H1 (cell line): Measurements from ENCODE around the gene EPB41L5. TPM values are rescaled to one million over a fixed set of nuclear protein-coding genes. Genes with fewer than 3 reads are reported as not detected.

Experiments used
- CTCF ChIA-PET: fragments of 300-600 bp; sonication (Branson Sonifier 250); formaldehyde crosslinking; loops from one replicate; lab custom pipeline; 2021; ENCODE audit not compliant: partially characterized antibody; lab: Charles Lee
- POLR2A ChIA-PET: fragments of 300-600 bp; sonication (Branson Sonifier 250); formaldehyde crosslinking; loops from one replicate; lab custom pipeline; 2021; ENCODE audit warnings: inconsistent platforms; ENCODE audit not compliant: partially characterized antibody; lab: Charles Lee
- DNase-seq, 2 experiments: peaks; one replicate each; pipeline versions ENCODE4 v3.0.0 to v3.0.0-alpha.2; 2010 to 2022; ENCODE audit warnings: low spot score in 2 of 2, low read depth in 1 of 2, mixed read lengths in 1 of 2
- FAIRE-seq: peaks from 2 replicates; lab custom pipeline; 2011; peaks lifted over from hg19 to GRCh38; lab: Jason Lieb, UNC
- H2AFZ ChIP-seq: 2 replicates; pipeline ENCODE4 v1.8.1; 2012; ENCODE audit warnings: low read length, inconsistent platforms
- H2AK5ac ChIP-seq: 2 replicates; pipeline ENCODE4 v1.6.1; 2013; ENCODE audit warnings: low read depth, low read length
- H2BK120ac ChIP-seq: replicated peaks from 2 replicates; pipeline ENCODE3; 2013; ENCODE audit warnings: low read depth, low read length, inconsistent platforms
- H2BK12ac ChIP-seq: 2 replicates; pipeline ENCODE4 v1.6.1; 2013; ENCODE audit warnings: low read depth, low read length
- H2BK15ac ChIP-seq: 2 replicates; pipeline ENCODE4 v1.6.1; 2013; ENCODE audit warnings: low read length
- H2BK20ac ChIP-seq: 2 replicates; pipeline ENCODE4 v1.6.1; 2013; ENCODE audit warnings: low read length
- H2BK5ac ChIP-seq: 2 replicates; pipeline ENCODE4 v1.6.1; 2013; ENCODE audit warnings: low read depth, low read length
- H3K14ac ChIP-seq: 2 replicates; pipeline ENCODE4 v1.6.1; 2013; ENCODE audit warnings: inconsistent platforms; ENCODE audit not compliant: insufficient read length
- H3K18ac ChIP-seq: 2 replicates; pipeline ENCODE4 v1.6.1; 2013; ENCODE audit warnings: low read length; ENCODE audit errors: extremely low read depth
- H3K23ac ChIP-seq: 2 replicates; pipeline ENCODE4 v1.6.1; 2013; ENCODE audit warnings: inconsistent platforms; ENCODE audit not compliant: insufficient read length
- H3K23me2 ChIP-seq: 2 replicates; pipeline ENCODE4 v1.6.1; 2013; ENCODE audit warnings: low read depth, low read length
- H3K27ac ChIP-seq: 2 replicates; pipeline ENCODE4 v1.6.1; 2011; ENCODE audit warnings: low read depth, low read length, inconsistent platforms
- H3K27me3 ChIP-seq, 4 experiments: replicated peaks in 1 of 4; 1 replicate in 1 of 4; 2 replicates in 3 of 4; pipeline versions ENCODE4 v1.6.1 to v1.8.1; 2011 to 2013; ENCODE audit warnings: low read length in 3 of 4, mild to moderate bottlenecking in 3 of 4, inconsistent platforms in 2 of 4, mixed read lengths in 2 of 4, moderate library complexity in 1 of 4; ENCODE audit not compliant: control insufficient read depth in 3 of 4, insufficient read depth in 3 of 4; ENCODE audit errors: extremely low read depth in 1 of 4
- H3K36me3 ChIP-seq, 4 experiments: 2 replicates each; pipeline versions ENCODE4 v1.6.1 to v1.8.1; 2011 to 2013; ENCODE audit warnings: mild to moderate bottlenecking in 4 of 4, low read length in 3 of 4, moderate library complexity in 2 of 4, control low read depth in 1 of 4, inconsistent platforms in 1 of 4; ENCODE audit not compliant: insufficient read depth in 4 of 4, control insufficient read depth in 2 of 4
- H3K4ac ChIP-seq: replicated peaks from 2 replicates; pipeline ENCODE3; 2013; ENCODE audit warnings: low read length, low read depth, mixed read lengths, inconsistent platforms; ENCODE audit not compliant: insufficient read length
- H3K4me1 ChIP-seq, 4 experiments: replicated peaks in 1 of 4; 1 replicate in 1 of 4; 2 replicates in 3 of 4; pipeline versions ENCODE4 v1.6.1 to v1.8.1; 2011 to 2013; ENCODE audit warnings: low read length in 3 of 4, inconsistent platforms in 2 of 4, mixed read lengths in 1 of 4; ENCODE audit not compliant: insufficient read depth in 4 of 4, control insufficient read depth in 3 of 4
- H3K4me2 ChIP-seq, 2 experiments: 2 replicates each; pipeline versions ENCODE4 v1.6.1 to v1.8.1; 2011 to 2013; ENCODE audit warnings: low read depth in 2 of 2, low read length in 2 of 2, control low read depth in 1 of 2, inconsistent platforms in 1 of 2, mild to moderate bottlenecking in 1 of 2; ENCODE audit not compliant: insufficient read depth in 1 of 2
- H3K4me3 ChIP-seq, 4 experiments: fragments of 200-600, 300-600 bp in 1 of 4; sonication (generic), shearing (Covaris generic), sonication (Bioruptor Twin) in 1 of 4; 2 replicates each; pipeline versions ENCODE4 v1.5.1 to v1.8.1; 2011 to 2016; ENCODE audit warnings: low read length in 4 of 4, low read depth in 3 of 4, control low read depth in 2 of 4, inconsistent platforms in 2 of 4, mild to moderate bottlenecking in 2 of 4, mixed read lengths in 1 of 4, moderate library complexity in 1 of 4; ENCODE audit not compliant: insufficient read depth in 2 of 4; ENCODE audit errors: extremely low read depth in 1 of 4
- H3K56ac ChIP-seq: replicated peaks from 2 replicates; pipeline ENCODE3; 2013; ENCODE audit warnings: low read depth, mild to moderate bottlenecking, mixed read lengths, low read length, inconsistent platforms; ENCODE audit not compliant: insufficient read length
- H3K79me1 ChIP-seq: 2 replicates; pipeline ENCODE4 v1.6.1; 2013; ENCODE audit warnings: low read depth, low read length, control low read depth
- H3K79me2 ChIP-seq, 2 experiments: 2 replicates each; pipeline versions ENCODE4 v1.6.1 to v1.8.1; 2012 to 2013; ENCODE audit warnings: low read length in 2 of 2, mild to moderate bottlenecking in 2 of 2, inconsistent platforms in 1 of 2; ENCODE audit not compliant: insufficient read depth in 2 of 2, control insufficient read depth in 1 of 2
- H3K9ac ChIP-seq, 4 experiments: replicated peaks in 1 of 4; 1 replicate in 1 of 4; 2 replicates in 3 of 4; pipeline versions ENCODE4 v1.6.1 to v1.8.1; 2011 to 2013; ENCODE audit warnings: low read depth in 3 of 4, low read length in 3 of 4, control low read depth in 2 of 4, mild to moderate bottlenecking in 2 of 4, moderate library complexity in 2 of 4, inconsistent platforms in 1 of 4; ENCODE audit errors: extremely low read depth in 1 of 4
- H3K9me3 ChIP-seq, 2 experiments: 2 replicates each; pipeline versions ENCODE4 v1.6.1 to v1.8.1; 2012 to 2013; ENCODE audit warnings: mild to moderate bottlenecking in 2 of 2, moderate library complexity in 2 of 2, control low read depth in 1 of 2, inconsistent platforms in 1 of 2, low read depth in 1 of 2, low read length in 1 of 2, mixed read lengths in 1 of 2; ENCODE audit not compliant: insufficient read depth in 2 of 2
- H4K20me1 ChIP-seq, 2 experiments: replicated peaks in 1 of 2; 2 replicates each; pipeline versions ENCODE3 to v1.8.1; 2011 to 2013; ENCODE audit warnings: inconsistent platforms in 2 of 2, low read length in 2 of 2, mild to moderate bottlenecking in 1 of 2; ENCODE audit not compliant: insufficient read depth in 2 of 2, control insufficient read depth in 1 of 2
- H4K5ac ChIP-seq: 2 replicates; pipeline ENCODE4 v1.6.1; 2013; ENCODE audit warnings: low read length, low read depth, mixed read lengths, inconsistent platforms; ENCODE audit not compliant: insufficient read length
- H4K8ac ChIP-seq: 2 replicates; pipeline ENCODE4 v1.8.0; 2013; ENCODE audit warnings: mild to moderate bottlenecking, moderate library complexity, low read length, inconsistent platforms; ENCODE audit not compliant: insufficient read depth; ENCODE audit errors: extremely low read depth
- H4K91ac ChIP-seq: replicated peaks from 2 replicates; pipeline ENCODE3; 2013; ENCODE audit warnings: low read length, mixed read lengths, inconsistent platforms; ENCODE audit not compliant: insufficient read length
- ASH2L ChIP-seq: fragments of 200-600, 300-600 bp; sonication (generic); IDR thresholded peaks from one replicate; pipeline ENCODE4 v1.7.1; 2017; ENCODE audit warnings: low read length
- CBX5 ChIP-seq: fragments of 300-800, 300-1000 bp; sonication (generic); IDR thresholded peaks from 2 replicates; pipeline ENCODE4 v1.7.1; 2016; ENCODE audit warnings: antibody characterized with exemption, low read length, low read depth
- NRF1 ChIP-seq: IDR thresholded peaks from 2 replicates; pipeline ENCODE4 v1.6.1; 2011; ENCODE audit warnings: mild to moderate bottlenecking, low read depth, low read length, improper control_type of control experiment
- RNF2 ChIP-seq: fragments of 200-900, 300-1000 bp; sonication (generic); IDR thresholded peaks from 2 replicates; pipeline ENCODE4 v1.7.1; 2016; ENCODE audit warnings: borderline replicate concordance, low read depth, mild to moderate bottlenecking, antibody characterized with exemption, low read length; ENCODE audit not compliant: poor library complexity, severe bottlenecking; ENCODE audit errors: missing control alignments
- TAF1 ChIP-seq: IDR thresholded peaks from 2 replicates; pipeline ENCODE4 v1.6.1; 2011; ENCODE audit warnings: mild to moderate bottlenecking, low read depth, low read length
- WGBS, 2 experiments: shearing (Covaris generic) in 1 of 2; methylation state at CpG; one replicate each; pipeline versions ENCODE4 v1.1.6 to v1.1.7; 2013 to 2015; ENCODE audit warnings: low lambda C conversion rate in 2 of 2, mixed read lengths in 2 of 2, inconsistent platforms in 1 of 2, low coverage in 1 of 2, missing lambda C conversion rate in 1 of 2; ENCODE audit not compliant: insufficient replicate concordance in 2 of 2, insufficient coverage in 1 of 2, insufficient read length in 1 of 2; ENCODE audit errors: extremely low coverage in 1 of 2, missing lambda C conversion rate in 1 of 2; 5-methylcytosine and 5-hydroxymethylcytosine counted together
- polyA plus RNA-seq, 7 experiments: library from polyadenylated mRNA; depleted of rRNA in 3 of 7; stranded (reverse) in 5 of 7; unstranded in 2 of 7; fragments of >200 nt in 5 of 7; fragments of 200-250 nt in 2 of 7; gene quantifications; 1 replicate in 5 of 7; 2 replicates in 1 of 7; 4 replicates in 1 of 7; pipeline versions ENCODE4 v1.2.1 to v1.2.3, GENCODE V29; 2011 to 2013; ENCODE audit warnings: missing spikeins in 2 of 7, mixed read lengths in 2 of 7
- total RNA-seq: library from RNA; stranded (reverse); fragmentation: NEBNext Ultra II Directional; extraction: Animal tissue kit (Norgen Biotek cat#: 25700); gene quantifications from 2 replicates; pipeline ENCODE4 v1.2.1, GENCODE V29; 2021

Gene EPB41L5
- total and polyA plus RNA-seq, 2 of the 8 experiments (the other 6 are each of a cell fraction or from before 2014, with no cell fraction given), result 13.5 to 32.3 TPM

GRCh38 chr2:120222186-120223033, 209.5 kb downstream of the EPB41L5 start:
- peaks cover 7 to 9% of the 10 kb centered on the region in 2 experiments for H3K9me3 ChIP-seq
- H3K4me3 ChIP-seq, result peak overlapping the region; percentile 49 to 78 (median 52); a peak in 5 of 8 replicates
- DNase-seq, result no peak
- peaks cover 3 to 5% of the 10 kb centered on the region in 2 experiments for H4K20me1 ChIP-seq
- no peak overlapping the region for H3K9ac ChIP-seq
- TF ChIP-seq TAF1 (no peak), CBX5 (no peak), RNF2 (peak; percentile 45), ASH2L (no peak), NRF1 (no peak)
- H2BK120ac ChIP-seq, result no peak overlapping the region
- peaks cover 0 to 6% (median 0%) of the 10 kb centered on the region in 4 experiments; a peak in 3 of 8 replicates for H3K36me3 ChIP-seq
- H2AFZ ChIP-seq, result peak overlapping the region; percentile 35; the same call in 1 of the 2 replicates
- peak overlapping the region; percentile 67; the same call in 1 of the 2 replicates for H2AK5ac ChIP-seq
- H3K4me2 ChIP-seq, result peak overlapping the region; percentile 67 to 76
- no peak overlapping the region for H3K56ac ChIP-seq
- H3K27ac ChIP-seq, result 0 out of 2 replicates have a peak overlapping the region, but pooled peaks have one; percentile 65
- CTCF ChIA-PET, result no interaction called here
- H3K14ac ChIP-seq, result no peak overlapping the region
- WGBS, 2 experiments, result 90% methylated on average over 39 of the region's 49 CpGs; no CpG with 5 or more reads in 1 of the 2 experiments
- H3K18ac ChIP-seq, result no peak overlapping the region
- H2BK20ac ChIP-seq, result no peak overlapping the region
- no peak overlapping the region for H4K5ac ChIP-seq
- no peak overlapping the region for H4K91ac ChIP-seq
- peaks cover 0 to 2% of the 10 kb centered on the region in 2 experiments; a peak in 1 of 4 replicates for H3K79me2 ChIP-seq
- no peak overlapping the region for H2BK12ac ChIP-seq
- peak overlapping the region; percentile 96 for H4K8ac ChIP-seq
- no peaks in the 10 kb centered on the region for H3K79me1 ChIP-seq
- POLR2A ChIA-PET, result interaction anchor here (1.0 to 1.2 kb wide), 3 partner anchors 12 to 25 kb away, joined by 3 read pairs; no protein-coding TSS in a partner anchor
- no peak overlapping the region for H2BK15ac ChIP-seq
- H3K23me2 ChIP-seq, result peaks cover 3% of the 10 kb centered on the region; the same call in 1 of the 2 replicates
- no peak for FAIRE-seq
- H3K4me1 ChIP-seq, result peaks cover 0 to 7% (median 6%) of the 10 kb centered on the region in 4 experiments; a peak in 5 of 7 replicates
- H3K27me3 ChIP-seq, result peaks cover 13 to 38% (median 29%) of the 10 kb centered on the region in 4 experiments
- no peak overlapping the region for H2BK5ac ChIP-seq
- H3K23ac ChIP-seq, result no peak overlapping the region
- H3K4ac ChIP-seq, result no peak overlapping the region
